Measurements from ENCODE around the gene PDE4A. TPM values are rescaled to one million over a fixed set of nuclear protein-coding genes. Genes with fewer than 3 reads are reported as not detected.

PDE4A gene
- total and polyA plus RNA-seq, 10 of the 15 experiments (the other 5 are each of a cell fraction or from before 2014, with no cell fraction given), result 0.24 to 13.3 (median 4.9) TPM

GRCh38 chr19:10388957-10389356, 31.4 kb upstream of the PDE4A start (continued):
- TF ChIP-seq NBN (IDR thresholded peaks at IDR 0.05), result peak; percentile 24; the same call in 1 of the 2 replicates
- no peak for TF ChIP-seq MEF2A (IDR thresholded peaks at IDR 0.05; ENCODE audit: insufficient read depth, low read depth, low read length)
- TF ChIP-seq IRF4 (IDR thresholded peaks at IDR 0.05; ENCODE audit: low read depth, low read length), result no peak
- TF ChIP-seq CREB1 (IDR thresholded peaks at IDR 0.05; ENCODE audit: low read depth), result no peak
- no peak for TF ChIP-seq TCF3 (IDR thresholded peaks at IDR 0.05; ENCODE audit: borderline replicate concordance, insufficient read depth, low read depth, low read length)
- TF ChIP-seq SREBF1 (IDR thresholded peaks at IDR 0.05; ENCODE audit: low read length), result no peak
- no peak for TF ChIP-seq TCF12 (IDR thresholded peaks at IDR 0.05; ENCODE audit: low read depth, low read length)
- no peak for TF ChIP-seq ZNF592 (IDR thresholded peaks at IDR 0.05)
- no peak for TF ChIP-seq MXI1 (IDR thresholded peaks at IDR 0.05; ENCODE audit: low read depth, low read length)
- 0 out of 2 replicates have a peak, but pooled peaks have one; percentile 47 for TF ChIP-seq STAT1 (conservative IDR thresholded peaks at IDR 0.05)
- TF ChIP-seq CUX1 (IDR thresholded peaks at IDR 0.05; ENCODE audit: insufficient replicate concordance, low read depth, low read length), result no peak
- TF ChIP-seq RAD21 (IDR thresholded peaks at IDR 0.05; ENCODE audit: insufficient read depth, low read depth, low read length), result peak; percentile 84
- no peak for TF ChIP-seq NKRF (conservative IDR thresholded peaks at IDR 0.05)
- TF ChIP-seq EED (IDR thresholded peaks at IDR 0.05; ENCODE audit: low read depth), result peak; percentile 66
- no peak for TF ChIP-seq SUZ12 (IDR thresholded peaks at IDR 0.05; ENCODE audit: unreplicated experiment)
- TF ChIP-seq BHLHE40 (IDR thresholded peaks at IDR 0.05; ENCODE audit: borderline replicate concordance in 1 of 2, low read depth in 2 of 2, low read length in 1 of 2), result no peak
- no peak for TF ChIP-seq USF2 (IDR thresholded peaks at IDR 0.05; ENCODE audit: borderline replicate concordance, low read depth, low read length)
- TF ChIP-seq FOXK2 (IDR thresholded peaks at IDR 0.05), result no peak

Measured in GM12878 (cell line).